OCI-LY3 (cell line): ENCODE results near the gene CD83.
A peak's percentile ranks its signal among the peaks of the same experiment; 100 is the strongest.

Source experiments
- H2AFZ ChIP-seq: fragments of 200-600, 300-600 bp; shearing (Covaris generic); 2 replicates; pipeline ENCODE4 v1.6.0; 2014; ENCODE audit warnings: antibody characterized with exemption, low read depth, low read length
- H3K27ac ChIP-seq: fragments of 200-600, 300-600 bp; sonication (generic); 2 replicates; pipeline ENCODE4 v1.5.1; 2014; ENCODE audit warnings: mild to moderate bottlenecking, low read length, moderate library complexity, mixed read lengths
- H3K27me3 ChIP-seq: fragments of 200-600, 300-600 bp; sonication (generic); 2 replicates; pipeline ENCODE4 v1.6.1; 2014; ENCODE audit warnings: low read depth, low read length, mixed read lengths
- H3K36me3 ChIP-seq: fragments of 200-600, 300-600 bp; sonication (generic); replicated peaks from 2 replicates; pipeline ENCODE3; 2014; ENCODE audit warnings: low read depth, low read length, mixed read lengths
- H3K4me1 ChIP-seq: fragments of 300-600, 200-600 bp; sonication (generic); 2 replicates; pipeline ENCODE4 v1.6.1; 2014; ENCODE audit warnings: low read length, mixed read lengths
- H3K4me2 ChIP-seq: fragments of 200-600, 300-600 bp; sonication (generic); 2 replicates; pipeline ENCODE4 v1.6.1; 2014; ENCODE audit warnings: low read length, mixed read lengths
- H3K4me3 ChIP-seq: fragments of 300-600, 200-600 bp; sonication (generic); 2 replicates; pipeline ENCODE4 v1.5.1; 2014; ENCODE audit warnings: antibody characterized with exemption, mild to moderate bottlenecking, low read length, moderate library complexity
- H3K79me2 ChIP-seq: fragments of 300-600, 200-600 bp; shearing (Covaris generic); 2 replicates; pipeline ENCODE4 v1.6.1; 2014; ENCODE audit warnings: mild to moderate bottlenecking, low read length, mixed read lengths
- H3K9ac ChIP-seq: fragments of 300-600, 200-600 bp; shearing (Covaris generic); 2 replicates; pipeline ENCODE4 v1.6.0; 2014; ENCODE audit warnings: mild to moderate bottlenecking, low read length, moderate library complexity
- H3K9me3 ChIP-seq: fragments of 200-600, 300-600 bp; shearing (Covaris generic); 2 replicates; pipeline ENCODE4 v1.6.1; 2014; ENCODE audit warnings: low read length, mixed read lengths; ENCODE audit not compliant: insufficient read depth
- H4K20me1 ChIP-seq: fragments of 200-600, 300-600 bp; sonication (generic); 2 replicates; pipeline ENCODE4 v1.6.1; 2016; ENCODE audit warnings: low read length, mixed read lengths; ENCODE audit not compliant: insufficient read depth
- EZH2phosphoT487 ChIP-seq: fragments of 200-600 bp; shearing (Covaris generic); IDR thresholded peaks from 2 replicates; pipeline ENCODE4 v1.6.1; 2018; ENCODE audit warnings: antibody characterized with exemption, mixed run types, low read depth
- TF ChIP-seq, protein P1 (sequence below): fragments of 200-600, 300-600 bp; sonication (generic); IDR thresholded peaks from 2 replicates; pipeline ENCODE4 v1.5.1; 2014; ENCODE audit warnings: antibody characterized with exemption, low read length, low read depth

Gene CD83

DNA sequence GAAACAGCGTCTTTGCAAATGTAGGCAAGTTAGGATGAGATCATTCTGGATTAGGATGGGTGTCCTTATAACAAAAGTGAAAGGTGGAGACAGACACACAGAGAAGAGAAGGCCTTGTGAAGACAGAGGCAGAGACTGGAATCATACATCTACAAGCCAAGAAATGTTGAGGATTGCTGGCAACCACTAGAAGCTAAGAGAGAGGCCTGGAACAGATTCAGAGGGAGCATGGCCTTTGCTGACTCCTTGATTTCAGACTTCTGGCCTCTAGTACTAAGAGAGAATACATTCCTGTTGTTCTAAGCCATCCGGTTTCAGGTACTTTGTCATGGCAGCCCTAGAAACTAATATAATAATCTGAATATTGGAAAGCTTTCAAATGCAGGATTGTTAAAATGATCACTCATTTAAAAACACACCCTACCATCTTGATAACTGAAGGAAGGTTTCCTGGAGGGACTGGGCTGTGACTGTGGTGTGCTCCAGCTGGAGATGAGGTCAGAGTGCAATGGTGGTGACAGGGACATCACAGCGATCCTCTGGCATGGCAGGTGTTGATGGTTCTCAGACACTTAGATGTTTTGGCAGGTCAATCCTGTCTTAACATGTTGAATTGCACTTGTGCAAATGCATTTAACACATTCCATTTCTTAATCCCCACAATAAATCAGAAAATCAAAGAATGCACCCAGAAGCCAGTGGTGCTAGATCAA is 25.1 kb downstream of the CD83 start:
- Histone ChIP-seq H2AFZ (no peak overlapping the region), H3K4me2 (no peak overlapping the region), H3K9ac (no peak overlapping the region), H3K4me1 (peaks cover 29% of the 10 kb centered on the region), H3K79me2 (peaks cover 21% of the 10 kb centered on the region), H3K36me3 (peaks cover 23% of the 10 kb centered on the region), H3K27ac (no peak overlapping the region), H3K9me3 (no peaks in the 10 kb centered on the region), H3K4me3 (no peak overlapping the region), H4K20me1 (peaks cover 34% of the 10 kb centered on the region), H3K27me3 (no peaks in the 10 kb centered on the region)
- TF ChIP-seq EZH2phosphoT487: no peak
- TF ChIP-seq, protein P1, sequence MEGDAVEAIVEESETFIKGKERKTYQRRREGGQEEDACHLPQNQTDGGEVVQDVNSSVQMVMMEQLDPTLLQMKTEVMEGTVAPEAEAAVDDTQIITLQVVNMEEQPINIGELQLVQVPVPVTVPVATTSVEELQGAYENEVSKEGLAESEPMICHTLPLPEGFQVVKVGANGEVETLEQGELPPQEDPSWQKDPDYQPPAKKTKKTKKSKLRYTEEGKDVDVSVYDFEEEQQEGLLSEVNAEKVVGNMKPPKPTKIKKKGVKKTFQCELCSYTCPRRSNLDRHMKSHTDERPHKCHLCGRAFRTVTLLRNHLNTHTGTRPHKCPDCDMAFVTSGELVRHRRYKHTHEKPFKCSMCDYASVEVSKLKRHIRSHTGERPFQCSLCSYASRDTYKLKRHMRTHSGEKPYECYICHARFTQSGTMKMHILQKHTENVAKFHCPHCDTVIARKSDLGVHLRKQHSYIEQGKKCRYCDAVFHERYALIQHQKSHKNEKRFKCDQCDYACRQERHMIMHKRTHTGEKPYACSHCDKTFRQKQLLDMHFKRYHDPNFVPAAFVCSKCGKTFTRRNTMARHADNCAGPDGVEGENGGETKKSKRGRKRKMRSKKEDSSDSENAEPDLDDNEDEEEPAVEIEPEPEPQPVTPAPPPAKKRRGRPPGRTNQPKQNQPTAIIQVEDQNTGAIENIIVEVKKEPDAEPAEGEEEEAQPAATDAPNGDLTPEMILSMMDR: no peak

DNA sequence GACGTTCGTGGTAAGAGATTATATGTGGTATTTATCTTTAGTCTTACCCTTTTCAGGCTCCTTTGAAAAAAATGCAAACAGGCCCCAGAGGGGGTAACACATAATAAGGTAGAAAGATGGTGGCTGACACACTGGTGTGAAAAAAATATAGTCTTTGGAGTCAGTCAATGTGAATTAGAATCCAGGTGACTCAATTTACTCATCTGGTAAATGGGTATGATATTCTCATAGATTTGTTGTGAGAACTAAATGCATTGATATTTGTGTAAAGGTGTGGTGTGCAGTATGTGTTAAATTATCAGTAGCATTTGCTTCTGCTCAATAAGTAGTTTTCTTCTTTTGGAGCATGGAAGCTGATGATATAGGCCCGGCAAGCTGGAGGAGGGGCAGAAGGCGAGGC is 25.7 kb downstream of the CD83 start:
- Histone ChIP-seq H3K4me1 (peaks cover 35% of the 10 kb centered on the region), H2AFZ (no peak overlapping the region), H3K27me3 (no peaks in the 10 kb centered on the region), H3K27ac (no peak overlapping the region), H3K4me3 (no peak overlapping the region), H3K4me2 (no peak overlapping the region), H3K79me2 (peaks cover 25% of the 10 kb centered on the region), H3K36me3 (peaks cover 27% of the 10 kb centered on the region), H3K9me3 (no peaks in the 10 kb centered on the region), H3K9ac (no peak overlapping the region), H4K20me1 (peaks cover 37% of the 10 kb centered on the region)
- TF ChIP-seq EZH2phosphoT487: no peak
- TF ChIP-seq, protein P1: no peak

GRCh38 chr6:14144678-14145113 is 27.1 kb downstream of the CD83 start:
- Histone ChIP-seq H2AFZ (no peak overlapping the region), H3K36me3 (peaks cover 27% of the 10 kb centered on the region), H3K4me3 (no peak overlapping the region), H3K9me3 (no peaks in the 10 kb centered on the region), H3K27me3 (no peaks in the 10 kb centered on the region), H4K20me1 (peaks cover 24% of the 10 kb centered on the region), H3K27ac (no peak overlapping the region), H3K4me1 (peaks cover 47% of the 10 kb centered on the region), H3K9ac (peak overlapping the region; percentile 17; the same call in 1 of the 2 replicates), H3K79me2 (peaks cover 27% of the 10 kb centered on the region), H3K4me2 (peak overlapping the region; percentile 14; the same call in 1 of the 2 replicates)
- no peak for TF ChIP-seq EZH2phosphoT487
- TF ChIP-seq, protein P1: peak; percentile 81

GRCh38 chr6:14146506-14147096 is 29.0 kb downstream of the CD83 start:
- TF ChIP-seq EZH2phosphoT487: no peak
- TF ChIP-seq, protein P1: no peak
- H3K27ac ChIP-seq: no peak overlapping the region
- H3K27me3 ChIP-seq: no peaks in the 10 kb centered on the region
- no peak overlapping the region for H3K9ac ChIP-seq
- H3K9me3 ChIP-seq: no peaks in the 10 kb centered on the region
- H4K20me1 ChIP-seq: peaks cover 17% of the 10 kb centered on the region; the same call in 1 of the 2 replicates
- no peak overlapping the region for H3K4me2 ChIP-seq
- H2AFZ ChIP-seq: no peak overlapping the region
- peaks cover 38% of the 10 kb centered on the region for H3K36me3 ChIP-seq
- peaks cover 57% of the 10 kb centered on the region for H3K4me1 ChIP-seq
- peaks cover 36% of the 10 kb centered on the region for H3K79me2 ChIP-seq
- no peak overlapping the region for H3K4me3 ChIP-seq
